Mammary epithelial cell (primary cell): ENCODE results near the gene TPD52L3.
A peak's percentile ranks its signal among the peaks of the same experiment; 100 is the strongest.

ENCODE experiments used
- EZH2 ChIP-seq: IDR thresholded peaks from 2 replicates; pipeline ENCODE4 v1.6.1; 2012; ENCODE audit warnings: low read length, inconsistent platforms, borderline replicate concordance
- TF ChIP-seq, protein P1 (sequence below), 2 donors: IDR thresholded peaks in 1 of 2; conservative IDR thresholded peaks in 1 of 2; 2 replicates each; pipeline ENCODE4 v1.5.1; 2011 to 2012; ENCODE audit warnings: inconsistent platforms in 2 of 2, low read length in 2 of 2, mild to moderate bottlenecking in 2 of 2, control low read depth in 1 of 2, low read depth in 1 of 2; ENCODE audit not compliant: insufficient read depth in 1 of 2; ENCODE audit errors: extremely low read depth in 1 of 2

GRCh38 chr9:6305954-6306563 lies 22.1 kb upstream of the TPD52L3 start:
- TF ChIP-seq, protein P1, sequence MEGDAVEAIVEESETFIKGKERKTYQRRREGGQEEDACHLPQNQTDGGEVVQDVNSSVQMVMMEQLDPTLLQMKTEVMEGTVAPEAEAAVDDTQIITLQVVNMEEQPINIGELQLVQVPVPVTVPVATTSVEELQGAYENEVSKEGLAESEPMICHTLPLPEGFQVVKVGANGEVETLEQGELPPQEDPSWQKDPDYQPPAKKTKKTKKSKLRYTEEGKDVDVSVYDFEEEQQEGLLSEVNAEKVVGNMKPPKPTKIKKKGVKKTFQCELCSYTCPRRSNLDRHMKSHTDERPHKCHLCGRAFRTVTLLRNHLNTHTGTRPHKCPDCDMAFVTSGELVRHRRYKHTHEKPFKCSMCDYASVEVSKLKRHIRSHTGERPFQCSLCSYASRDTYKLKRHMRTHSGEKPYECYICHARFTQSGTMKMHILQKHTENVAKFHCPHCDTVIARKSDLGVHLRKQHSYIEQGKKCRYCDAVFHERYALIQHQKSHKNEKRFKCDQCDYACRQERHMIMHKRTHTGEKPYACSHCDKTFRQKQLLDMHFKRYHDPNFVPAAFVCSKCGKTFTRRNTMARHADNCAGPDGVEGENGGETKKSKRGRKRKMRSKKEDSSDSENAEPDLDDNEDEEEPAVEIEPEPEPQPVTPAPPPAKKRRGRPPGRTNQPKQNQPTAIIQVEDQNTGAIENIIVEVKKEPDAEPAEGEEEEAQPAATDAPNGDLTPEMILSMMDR (conservative IDR thresholded peaks at IDR 0.05 in 1 of 2, IDR thresholded peaks at IDR 0.05 in 1 of 2; ENCODE audit: extremely low read depth in 1 of 2, insufficient read depth in 1 of 2, low read depth in 1 of 2, low read length in 2 of 2): peak; percentile 52 to 64
- TF ChIP-seq EZH2: no peak
